SU-DHL-6 (cell line): ENCODE data around the gene POT1.

Source experiments
- H2AFZ ChIP-seq: fragments of 200-600 bp; sonication (generic); 2 replicates; pipeline ENCODE4 v1.6.1; 2014; ENCODE audit warnings: low read depth, mild to moderate bottlenecking, moderate library complexity, mixed read lengths, antibody characterized with exemption, low read length; ENCODE audit not compliant: severe bottlenecking
- H3F3A ChIP-seq: fragments of 200-600 bp; shearing (Covaris generic); 2 replicates; pipeline ENCODE4 v1.6.0; 2016; ENCODE audit warnings: antibody characterized with exemption, mild to moderate bottlenecking; ENCODE audit not compliant: insufficient read depth
- H3K27ac ChIP-seq: fragments of 200-600 bp; sonication (generic); 2 replicates; pipeline ENCODE4 v1.5.1; 2016; ENCODE audit warnings: low read depth, mild to moderate bottlenecking, low read length, moderate library complexity, mixed read lengths
- H3K27me3 ChIP-seq: fragments of 200-600 bp; sonication (generic), shearing (Covaris generic); 2 replicates; pipeline ENCODE4 v1.6.0; 2014; ENCODE audit warnings: mild to moderate bottlenecking, low read length
- H3K36me3 ChIP-seq: fragments of 200-600 bp; sonication (generic); 2 replicates; pipeline ENCODE4 v1.6.1; 2014; ENCODE audit warnings: mild to moderate bottlenecking, low read length, mixed read lengths
- H3K4me2 ChIP-seq: fragments of 300-600, 200-600 bp; shearing (Covaris generic), sonication (generic); 2 replicates; pipeline ENCODE4 v1.6.0; 2014; ENCODE audit warnings: low read length, low read depth, mild to moderate bottlenecking; ENCODE audit not compliant: poor library complexity, severe bottlenecking
- H3K4me3 ChIP-seq: fragments of 200-600 bp; sonication (generic); 2 replicates; pipeline ENCODE4 v1.5.1; 2014; ENCODE audit warnings: antibody characterized with exemption, low read length, mild to moderate bottlenecking, mixed read lengths; ENCODE audit not compliant: insufficient read depth, poor library complexity, severe bottlenecking
- H3K79me2 ChIP-seq: fragments of 200-600 bp; sonication (generic); 2 replicates; pipeline ENCODE4 v1.6.1; 2014; ENCODE audit warnings: mild to moderate bottlenecking, low read length, moderate library complexity; ENCODE audit not compliant: insufficient read depth
- H3K9ac ChIP-seq: fragments of 200-600 bp; sonication (generic); 2 replicates; pipeline ENCODE4 v1.7.0; 2014; ENCODE audit warnings: mild to moderate bottlenecking, low read length
- H3K9me2 ChIP-seq: fragments of 200-600 bp; sonication (generic); replicated peaks from 2 replicates; pipeline ENCODE4 v1.6.1; 2014; ENCODE audit warnings: low read length; ENCODE audit not compliant: insufficient read depth
- H3K9me3 ChIP-seq: fragments of 200-600 bp; sonication (generic); 2 replicates; pipeline ENCODE4 v1.6.1; 2014; ENCODE audit warnings: low read length, mixed read lengths; ENCODE audit not compliant: insufficient read depth
- H4K20me1 ChIP-seq: fragments of 200-600 bp; sonication (generic); 2 replicates; pipeline ENCODE4 v1.6.1; 2014; ENCODE audit warnings: low read depth, mild to moderate bottlenecking, antibody characterized with exemption, low read length, moderate library complexity, mixed read lengths
- CTCF ChIP-seq: fragments of 200-600 bp; sonication (generic); IDR thresholded peaks from one replicate; pipeline ENCODE4 v1.5.1; 2017; ENCODE audit warnings: antibody characterized with exemption, mild to moderate bottlenecking, low read length, moderate library complexity; ENCODE audit not compliant: insufficient read depth, poor library complexity, severe bottlenecking
- EZH2phosphoT487 ChIP-seq: fragments of 200-600 bp; sonication (generic), shearing (Covaris generic); conservative IDR thresholded peaks from 2 replicates; pipeline ENCODE4 v1.6.1; 2018; ENCODE audit warnings: mild to moderate bottlenecking, antibody characterized with exemption, low read length, moderate library complexity, mixed read lengths

Gene POT1

GRCh38 chr7:124781418-124781817, 148.2 kb downstream of the POT1 start:
- Histone ChIP-seq H3K27me3 (no peaks in the 10 kb centered on the region), H3K79me2 (no peaks in the 10 kb centered on the region), H3K36me3 (no peaks in the 10 kb centered on the region), H3K4me2 (no peak overlapping the region), H3F3A (no peaks in the 10 kb centered on the region), H3K9ac (no peak overlapping the region), H3K9me3 (no peaks in the 10 kb centered on the region), H3K27ac (no peak overlapping the region), H3K4me3 (no peak overlapping the region), H3K9me2 (no peaks in the 10 kb centered on the region), H2AFZ (no peak overlapping the region), H4K20me1 (no peaks in the 10 kb centered on the region)
- TF ChIP-seq EZH2phosphoT487 (no peak), CTCF (no peak)

GRCh38 chr7:124780608-124781007, 149.0 kb downstream of the POT1 start:
- no peaks in the 10 kb centered on the region for H3K79me2 ChIP-seq
- no peak overlapping the region for H3K4me2 ChIP-seq
- no peak overlapping the region for H3K27ac ChIP-seq
- no peaks in the 10 kb centered on the region for H4K20me1 ChIP-seq
- H3K4me3 ChIP-seq: no peak overlapping the region
- H3K9ac ChIP-seq: no peak overlapping the region
- H2AFZ ChIP-seq: no peak overlapping the region
- H3F3A ChIP-seq: no peaks in the 10 kb centered on the region
- H3K9me3 ChIP-seq: no peaks in the 10 kb centered on the region
- H3K27me3 ChIP-seq: no peaks in the 10 kb centered on the region
- H3K9me2 ChIP-seq: no peaks in the 10 kb centered on the region
- no peak for TF ChIP-seq CTCF
- TF ChIP-seq EZH2phosphoT487: no peak
- H3K36me3 ChIP-seq: no peaks in the 10 kb centered on the region

- H3K36me3 ChIP-seq: no peaks in the 10 kb centered on the region
- TF ChIP-seq EZH2phosphoT487: no peak
- no peak for TF ChIP-seq CTCF
- no peaks in the 10 kb centered on the region for H3K9me3 ChIP-seq
- H3K4me3 ChIP-seq: no peak overlapping the region
- H3K9me2 ChIP-seq: no peaks in the 10 kb centered on the region
- H3K9ac ChIP-seq: no peak overlapping the region
- no peak overlapping the region for H3K27ac ChIP-seq
- no peaks in the 10 kb centered on the region for H4K20me1 ChIP-seq
- H3K27me3 ChIP-seq: no peaks in the 10 kb centered on the region
- no peaks in the 10 kb centered on the region for H3F3A ChIP-seq
- H3K79me2 ChIP-seq: no peaks in the 10 kb centered on the region
- no peak overlapping the region for H2AFZ ChIP-seq
- H3K4me2 ChIP-seq: no peak overlapping the region
These were observed 149.6 kb downstream of the POT1 start for GRCh38 chr7:124780056-124780455.
